GM11168 (cell line): ENCODE results near the gene SLFN14.

ENCODE experiments used
- in situ Hi-C: fragments of 300-500 bp; cut with MboI; formaldehyde crosslinking; loops from one replicate; pipeline ENCODE4 v1.12.0; 2022; ENCODE audit warnings: low sequenced_read_pairs; ENCODE audit not compliant: unreplicated experiment

The SLFN14 gene

GRCh38 chr17:35560703-35561102 lies at the start of gene SLFN14:
Gene SLFN14 (minus strand): TSS chr17:35560819. CDS start chr17:35558062, 2,757 bp downstream.
- in situ Hi-C loops, result no loop called here

GRCh38 chr17:35609831-35610230 lies 49.2 kb upstream of the SLFN14 start:
- in situ Hi-C loops, result loop anchor here (10.0 kb wide), 1 partner anchor 135 kb away; no protein-coding TSS in a partner anchor

- in situ Hi-C loops, result no loop called here
Measured at GRCh38 chr17:35607239-35607847, 46.7 kb upstream of the SLFN14 start.

- in situ Hi-C loops, result no loop called here
Measured at GRCh38 chr17:35605678-35606077, 45.1 kb upstream of the SLFN14 start.

- in situ Hi-C loops, result no loop called here
Measured at GRCh38 chr17:35603674-35604073, 43.1 kb upstream of the SLFN14 start.

GRCh38 chr17:35597604-35598003 lies 37.0 kb upstream of the SLFN14 start:
- in situ Hi-C loops, result no loop called here

GRCh38 chr17:35596530-35597233 lies 36.1 kb upstream of the SLFN14 start:
- in situ Hi-C loops, result no loop called here

- in situ Hi-C loops, result no loop called here
Measured at GRCh38 chr17:35596072-35596471, 35.5 kb upstream of the SLFN14 start.

GRCh38 chr17:35588196-35588920 lies 27.7 kb upstream of the SLFN14 start:
- in situ Hi-C loops, result no loop called here

- in situ Hi-C loops, result no loop called here
Measured at GRCh38 chr17:35587074-35587961, 26.7 kb upstream of the SLFN14 start, which contains the start of gene AP2B1. Gene AP2B1 (plus strand): TSS chr17:35587322. CDS start chr17:35594031, 6,709 bp downstream.

GRCh38 chr17:35586569-35587073 lies 26.0 kb upstream of the SLFN14 start:
- in situ Hi-C loops, result no loop called here

- in situ Hi-C loops, result no loop called here
Measured at GRCh38 chr17:35584061-35584460, 23.4 kb upstream of the SLFN14 start.

GRCh38 chr17:35578929-35579432 lies 18.4 kb upstream of the SLFN14 start:
- in situ Hi-C loops, result no loop called here

GRCh38 chr17:35578197-35578928 lies 17.7 kb upstream of the SLFN14 start, which contains the start of gene PEX12:
Gene PEX12 (minus strand): TSS chr17:35578571. CDS start chr17:35578021, 550 bp downstream.
- in situ Hi-C loops, result no loop called here

- in situ Hi-C loops, result no loop called here
Measured at GRCh38 chr17:35577830-35578196, 17.2 kb upstream of the SLFN14 start.

GRCh38 chr17:35575759-35576158 lies 15.1 kb upstream of the SLFN14 start:
- in situ Hi-C loops, result no loop called here

- in situ Hi-C loops, result no loop called here
Measured at GRCh38 chr17:35569405-35569804, 8.8 kb upstream of the SLFN14 start.

GRCh38 chr17:35568561-35568960 lies 7.9 kb upstream of the SLFN14 start:
- in situ Hi-C loops, result no loop called here

- in situ Hi-C loops, result no loop called here
Measured at GRCh38 chr17:35566968-35567367, 6.3 kb upstream of the SLFN14 start.
